Stimulated activated naive B cell treated with anti-CD40 and anti-IgM and Interleukin-4, amounts not matched to agents 10 μg/mL and 1 μg/mL and 100 μg/mL, for 72 hours (primary cell): ENCODE results near the gene DHRS4L2.
A peak's percentile ranks its signal among the peaks of the same experiment; 100 is the strongest.
"Not testable (repeated sequence)": the region's sequence is repeated elsewhere in the genome, so short reads cannot be mapped to it uniquely, and the experiment has no call there.

Experiments used
- ATAC-seq, 2 donors: fragments of 150-1000 bp; cut with Tn5 transposase; replicated peaks; 2 replicates each; pipeline ENCODE4 v1.10.0; 2021; ENCODE audit warnings: moderate library complexity in 1 of 2
- DNase-seq: peaks from one replicate; pipeline ENCODE4 v3.0.0; 2021
- H3K27ac Mint-ChIP-seq: one replicate; pipeline ENCODE4 v1.8.0; 2022; ENCODE audit warnings: mild to moderate bottlenecking, mixed read lengths
- H3K27me3 Mint-ChIP-seq, 2 donors: one replicate each; pipeline ENCODE4 v1.8.0; 2022; ENCODE audit warnings: mixed read lengths in 2 of 2
- H3K36me3 Mint-ChIP-seq, 2 donors: one replicate each; pipeline ENCODE4 v1.8.0; 2022; ENCODE audit warnings: mixed read lengths in 2 of 2, mild to moderate bottlenecking in 1 of 2
- H3K4me1 Mint-ChIP-seq, 2 donors: one replicate each; pipeline ENCODE4 v1.8.0; 2022; ENCODE audit warnings: mixed read lengths in 2 of 2, mild to moderate bottlenecking in 1 of 2
- H3K4me3 Mint-ChIP-seq, 2 donors: one replicate each; pipeline ENCODE4 v1.8.0; 2022; ENCODE audit warnings: mild to moderate bottlenecking in 2 of 2, mixed read lengths in 2 of 2, moderate library complexity in 1 of 2
- H3K9me3 Mint-ChIP-seq, 2 donors: one replicate each; pipeline ENCODE4 v1.8.0; 2022; ENCODE audit warnings: mixed read lengths in 2 of 2, mild to moderate bottlenecking in 1 of 2

DHRS4L2 gene

GRCh38 chr14:23988607-23989363, at the start of gene DHRS4L2:
TSS of gene DHRS4L2 (plus strand) at chr14:23988929. CDS start at chr14:23988948, 19 bp downstream.
- H3K4me3 Mint-ChIP-seq = peak within 1 kb of the TSS; percentile 81 to 84
- H3K9me3 Mint-ChIP-seq, H3K27me3 Mint-ChIP-seq, H3K36me3 Mint-ChIP-seq: not testable (repeated sequence)
- H3K27ac Mint-ChIP-seq = peak within 1 kb of the TSS; percentile 86
- peaks cover 12 to 20% of the 10 kb centered on the region in 2 donors for H3K4me1 Mint-ChIP-seq
- peak; percentile 95 to 97 for ATAC-seq
- DNase-seq = peak; percentile 72

- H3K27ac Mint-ChIP-seq = no peak overlapping the region
- H3K4me3 Mint-ChIP-seq = no peak overlapping the region
- peaks cover 8 to 15% of the 10 kb centered on the region in 2 donors for H3K4me1 Mint-ChIP-seq
- peaks cover 11 to 21% of the 10 kb centered on the region in 2 donors for H3K36me3 Mint-ChIP-seq
- H3K9me3 Mint-ChIP-seq = no peaks in the 10 kb centered on the region
- H3K27me3 Mint-ChIP-seq = no peaks in the 10 kb centered on the region
- DNase-seq = no peak
- no peak for ATAC-seq
Observed at GRCh38 chr14:23939607-23940326, 49.0 kb upstream of the DHRS4L2 start.

- Mint-ChIP-seq H3K27me3 (no peaks in the 10 kb centered on the region), H3K27ac (no peak overlapping the region), H3K4me3 (no peak overlapping the region), H3K36me3 (peaks cover 11 to 21% of the 10 kb centered on the region in 2 donors), H3K4me1 (peaks cover 10 to 17% of the 10 kb centered on the region in 2 donors), H3K9me3 (no peaks in the 10 kb centered on the region)
- no peak for DNase-seq
- ATAC-seq = no peak
Observed at GRCh38 chr14:23941230-23941629, 47.5 kb upstream of the DHRS4L2 start.

GRCh38 chr14:23941669-23942068, 47.1 kb upstream of the DHRS4L2 start:
- Mint-ChIP-seq H3K36me3 (peaks cover 11 to 21% of the 10 kb centered on the region in 2 donors), H3K9me3 (no peaks in the 10 kb centered on the region), H3K4me3 (no peak overlapping the region), H3K27ac (no peak overlapping the region), H3K4me1 (peaks cover 14 to 21% of the 10 kb centered on the region in 2 donors), H3K27me3 (no peaks in the 10 kb centered on the region)
- DNase-seq (no peak), ATAC-seq (no peak)

GRCh38 chr14:23942587-23942986, 46.1 kb upstream of the DHRS4L2 start:
- DNase-seq (no peak), ATAC-seq (no peak)
- no peaks in the 10 kb centered on the region for H3K9me3 Mint-ChIP-seq
- H3K27ac Mint-ChIP-seq = no peak overlapping the region
- peaks cover 16 to 27% of the 10 kb centered on the region in 2 donors for H3K4me1 Mint-ChIP-seq
- H3K4me3 Mint-ChIP-seq = no peak overlapping the region
- H3K36me3 Mint-ChIP-seq = peaks cover 13 to 21% of the 10 kb centered on the region in 2 donors
- no peaks in the 10 kb centered on the region for H3K27me3 Mint-ChIP-seq

GRCh38 chr14:23949069-23949468, 39.7 kb upstream of the DHRS4L2 start:
- not testable (repeated sequence) for H3K27me3 Mint-ChIP-seq, H3K9me3 Mint-ChIP-seq, DNase-seq, ATAC-seq, H3K4me3 Mint-ChIP-seq, H3K27ac Mint-ChIP-seq
- peaks cover 4 to 14% of the 10 kb centered on the region in 2 donors for H3K36me3 Mint-ChIP-seq
- H3K4me1 Mint-ChIP-seq = peaks cover 21 to 36% of the 10 kb centered on the region in 2 donors

GRCh38 chr14:23950411-23951135, 38.2 kb upstream of the DHRS4L2 start:
- peaks cover 24 to 45% of the 10 kb centered on the region in 2 donors for H3K4me1 Mint-ChIP-seq

GRCh38 chr14:23951136-23951466, 37.6 kb upstream of the DHRS4L2 start:
- H3K27ac Mint-ChIP-seq, DNase-seq, H3K9me3 Mint-ChIP-seq, H3K27me3 Mint-ChIP-seq, H3K4me3 Mint-ChIP-seq, ATAC-seq: not testable (repeated sequence)
- H3K4me1 Mint-ChIP-seq = peaks cover 23 to 44% of the 10 kb centered on the region in 2 donors
- H3K36me3 Mint-ChIP-seq = peaks cover 4 to 21% of the 10 kb centered on the region in 2 donors

More at GRCh38 chr14:23950411-23951135, 38.2 kb upstream of the DHRS4L2 start:
- Mint-ChIP-seq H3K36me3 (peaks cover 4 to 16% of the 10 kb centered on the region in 2 donors), H3K4me3 (no peak overlapping the region), H3K27me3 (no peaks in the 10 kb centered on the region), H3K27ac (no peak overlapping the region), H3K9me3 (no peaks in the 10 kb centered on the region)
- DNase-seq = no peak
- ATAC-seq = no peak

GRCh38 chr14:23951590-23952201, 37.0 kb upstream of the DHRS4L2 start:
- Mint-ChIP-seq H3K27ac (no peak overlapping the region), H3K9me3 (no peaks in the 10 kb centered on the region), H3K36me3 (peaks cover 7 to 24% of the 10 kb centered on the region in 2 donors), H3K27me3 (no peaks in the 10 kb centered on the region), H3K4me1 (peaks cover 21 to 38% of the 10 kb centered on the region in 2 donors), H3K4me3 (no peak overlapping the region)
- no peak for ATAC-seq
- DNase-seq = no peak

- H3K27ac Mint-ChIP-seq = peak overlapping the region; percentile 91
- H3K4me1 Mint-ChIP-seq = peaks cover 19 to 33% of the 10 kb centered on the region in 2 donors
- DNase-seq, ATAC-seq, H3K27me3 Mint-ChIP-seq, H3K9me3 Mint-ChIP-seq: not testable (repeated sequence)
- peak overlapping the region; percentile 93 to 99 for H3K4me3 Mint-ChIP-seq
- H3K36me3 Mint-ChIP-seq = peaks cover 5 to 24% of the 10 kb centered on the region in 2 donors
Observed at GRCh38 chr14:23953116-23953463, 35.6 kb upstream of the DHRS4L2 start.

GRCh38 chr14:23953464-23954278, 35.1 kb upstream of the DHRS4L2 start, which contains the start of gene DHRS4:
TSS of gene DHRS4 (plus strand) at chr14:23953770. CDS start at chr14:23953789, 19 bp downstream.
- Mint-ChIP-seq H3K4me1 (peaks cover 19 to 33% of the 10 kb centered on the region in 2 donors), H3K4me3 (peak within 1 kb of the TSS; percentile 93 to 99), H3K9me3 (no peaks in the 10 kb centered on the region), H3K27me3 (no peaks in the 10 kb centered on the region), H3K36me3 (peaks cover 5 to 24% of the 10 kb centered on the region in 2 donors), H3K27ac (peak within 1 kb of the TSS; percentile 91)
- ATAC-seq = peak; percentile 98
- DNase-seq = peak; percentile 70

GRCh38 chr14:23954279-23954614, 34.5 kb upstream of the DHRS4L2 start:
- H3K27ac Mint-ChIP-seq = peak overlapping the region; percentile 91
- not testable (repeated sequence) for H3K9me3 Mint-ChIP-seq, H3K27me3 Mint-ChIP-seq, DNase-seq
- H3K4me3 Mint-ChIP-seq = peak overlapping the region; percentile 93 to 99
- H3K36me3 Mint-ChIP-seq = peaks cover 6 to 25% of the 10 kb centered on the region in 2 donors
- peak; percentile 20 to 35 for ATAC-seq
- peaks cover 19 to 33% of the 10 kb centered on the region in 2 donors for H3K4me1 Mint-ChIP-seq

- Mint-ChIP-seq H3K4me1 (peaks cover 19 to 33% of the 10 kb centered on the region in 2 donors), H3K36me3 (peaks cover 6 to 24% of the 10 kb centered on the region in 2 donors)
- not testable (repeated sequence) for H3K4me3 Mint-ChIP-seq, H3K9me3 Mint-ChIP-seq, H3K27ac Mint-ChIP-seq, DNase-seq, H3K27me3 Mint-ChIP-seq, ATAC-seq
Observed at GRCh38 chr14:23954965-23955364, 33.8 kb upstream of the DHRS4L2 start.
